HG03354 (cell line): Measurements from ENCODE around the gene GPSM1.
"Not testable (repeated sequence)": the region's sequence is repeated elsewhere in the genome, so short reads cannot be mapped to it uniquely, and the experiment has no call there.

Source experiments
- ATAC-seq: cut with Tn5 transposase; IDR thresholded peaks from one replicate; pipeline ENCODE4 v1.9.1; 2021; ENCODE audit warnings: mild to moderate bottlenecking; ENCODE audit not compliant: unreplicated experiment, poor library complexity, severe bottlenecking

Gene GPSM1

GRCh38 chr9:136314056-136314416 lies 13.3 kb upstream of the GPSM1 start:
- no peak for ATAC-seq

DNA sequence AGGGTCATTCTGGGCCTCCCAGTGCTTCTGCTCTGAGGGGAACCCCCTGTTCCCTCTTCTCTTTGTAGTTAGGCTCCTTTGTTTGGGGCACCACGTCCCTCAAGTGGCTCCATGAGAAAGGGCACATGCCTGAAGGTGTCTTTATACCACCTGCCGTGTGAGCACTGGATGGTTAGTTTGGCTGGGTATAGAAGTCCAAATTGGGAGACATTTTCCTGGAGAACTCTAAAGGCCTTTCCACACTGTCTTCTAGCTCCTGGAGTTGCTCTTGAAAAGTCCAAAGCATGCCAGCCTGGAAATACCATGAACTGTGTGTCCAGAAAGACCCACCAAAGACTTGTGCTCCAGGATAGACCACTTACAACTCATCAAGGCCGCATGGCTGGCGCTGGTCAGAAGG lies 12.4 kb upstream of the GPSM1 start:
- no peak for ATAC-seq

GRCh38 chr9:136316271-136316751 lies 11.0 kb upstream of the GPSM1 start:
- no peak for ATAC-seq

- ATAC-seq: no peak
Observed at GRCh38 chr9:136316896-136317676, 10.3 kb upstream of the GPSM1 start.

DNA sequence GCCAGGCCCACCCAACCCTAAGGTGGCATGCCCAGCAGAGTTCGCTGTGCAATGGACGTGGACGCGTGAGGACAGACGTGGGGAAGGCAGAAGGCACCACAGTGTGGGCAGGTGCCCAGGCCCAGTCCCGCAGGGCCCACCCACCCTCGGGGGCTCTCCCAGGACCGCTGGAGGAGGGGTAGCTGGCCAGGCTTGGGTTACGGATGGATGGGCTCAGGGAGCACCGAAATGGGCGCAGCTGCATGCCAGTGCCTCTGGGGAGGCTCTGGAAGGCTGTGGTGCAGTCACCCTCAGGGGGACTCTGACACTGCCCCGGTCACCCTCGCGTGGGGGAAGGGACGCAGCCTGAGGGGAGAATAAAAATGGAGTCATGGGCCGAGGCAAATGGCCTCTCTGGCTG lies 9.6 kb upstream of the GPSM1 start:
- no peak for ATAC-seq

DNA sequence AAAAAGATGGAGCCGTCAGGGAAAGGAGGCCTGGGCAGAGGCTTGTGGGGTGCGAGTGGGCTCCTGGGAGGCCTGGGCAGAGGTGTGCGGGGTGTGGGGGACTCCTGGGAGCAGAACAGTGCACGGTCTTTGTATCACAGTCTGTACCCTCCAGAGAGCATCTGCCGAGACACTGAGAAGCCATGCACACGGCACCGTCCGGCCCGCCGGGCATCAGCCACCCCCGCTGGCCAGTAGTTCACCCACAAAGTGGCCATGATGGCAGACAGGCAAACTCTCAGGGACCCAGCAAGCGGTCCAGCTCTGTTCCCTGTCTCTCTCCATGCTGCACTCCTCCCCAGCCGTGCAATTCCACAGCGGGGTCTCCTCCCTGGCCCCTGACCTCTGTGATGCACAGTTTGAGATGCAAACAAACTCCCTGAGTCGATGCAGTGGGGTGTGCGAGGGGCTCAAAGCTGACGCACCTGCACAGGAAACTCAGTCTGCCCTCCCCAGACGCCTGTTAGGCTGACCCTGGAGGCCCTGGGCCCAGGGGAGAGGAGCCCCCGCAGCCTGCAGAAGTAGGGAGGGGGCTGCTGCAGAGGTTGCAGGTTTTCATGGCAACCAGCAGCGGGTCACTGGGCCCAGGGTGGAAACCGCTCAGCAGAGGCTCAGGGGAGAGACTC lies 9.1 kb upstream of the GPSM1 start:
- ATAC-seq: no peak

- no peak for ATAC-seq
Observed at GRCh38 chr9:136318776-136319241, 8.5 kb upstream of the GPSM1 start.

DNA sequence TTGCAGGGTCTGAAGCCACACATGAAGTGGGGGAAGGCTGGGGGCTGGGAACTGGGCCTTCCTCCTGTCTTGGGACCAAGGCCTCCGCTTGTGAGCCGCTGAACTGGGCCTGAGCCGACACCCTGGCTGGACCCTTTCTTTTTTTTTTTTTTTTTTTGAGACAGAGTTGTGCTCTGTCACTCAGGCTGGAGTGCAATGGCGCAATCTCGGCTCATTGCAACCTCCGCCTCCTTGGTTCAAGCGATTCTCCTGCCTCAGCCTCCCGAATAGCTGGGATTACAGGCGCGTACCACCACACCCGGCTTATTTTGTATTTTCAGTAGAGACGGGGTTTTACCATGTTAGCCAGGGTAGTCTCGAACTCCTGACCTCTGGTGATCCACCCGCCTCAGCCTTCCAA lies 8.1 kb upstream of the GPSM1 start:
- ATAC-seq: not testable (repeated sequence)

DNA sequence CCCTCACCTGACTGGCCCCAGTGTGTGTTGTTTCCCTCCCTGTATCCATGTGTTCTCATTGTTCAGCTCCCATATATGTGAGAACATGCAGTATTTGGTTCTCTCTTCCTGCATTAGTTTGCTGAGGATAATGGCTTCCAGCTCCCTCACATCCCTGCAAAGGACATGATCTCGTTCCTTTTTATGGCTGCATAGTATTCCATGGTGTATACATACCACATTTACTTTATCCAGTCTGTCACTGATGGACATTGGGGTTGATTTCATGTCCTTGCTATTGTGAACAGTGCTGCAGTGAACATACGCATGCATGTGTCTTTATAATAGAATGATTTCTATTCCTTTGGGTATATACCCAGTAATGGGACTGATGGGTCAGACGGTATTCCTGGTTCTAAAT lies 7.4 kb upstream of the GPSM1 start:
- ATAC-seq: not testable (repeated sequence)

DNA sequence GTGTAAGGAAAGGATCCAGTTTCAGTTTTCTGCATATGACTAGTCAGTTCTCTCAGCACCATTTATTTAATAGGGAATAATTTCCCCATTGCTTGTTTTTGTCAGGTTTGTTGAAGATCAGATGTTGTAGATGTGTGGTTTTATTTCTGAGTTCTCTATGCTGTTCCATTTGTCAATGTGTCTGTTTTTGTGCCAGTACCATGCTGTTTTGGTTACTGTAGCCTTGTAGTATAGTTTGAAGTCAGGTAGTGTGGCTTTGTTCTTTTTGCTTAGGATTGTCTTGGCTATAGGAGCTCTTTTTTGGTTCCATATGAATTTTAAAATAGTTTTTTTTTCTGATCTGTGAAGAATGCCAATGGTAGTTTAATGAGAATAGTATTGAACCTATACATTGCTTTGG lies 6.4 kb upstream of the GPSM1 start:
- ATAC-seq: not testable (repeated sequence)

GRCh38 chr9:136321561-136321960 lies 5.8 kb upstream of the GPSM1 start:
- no peak for ATAC-seq

DNA sequence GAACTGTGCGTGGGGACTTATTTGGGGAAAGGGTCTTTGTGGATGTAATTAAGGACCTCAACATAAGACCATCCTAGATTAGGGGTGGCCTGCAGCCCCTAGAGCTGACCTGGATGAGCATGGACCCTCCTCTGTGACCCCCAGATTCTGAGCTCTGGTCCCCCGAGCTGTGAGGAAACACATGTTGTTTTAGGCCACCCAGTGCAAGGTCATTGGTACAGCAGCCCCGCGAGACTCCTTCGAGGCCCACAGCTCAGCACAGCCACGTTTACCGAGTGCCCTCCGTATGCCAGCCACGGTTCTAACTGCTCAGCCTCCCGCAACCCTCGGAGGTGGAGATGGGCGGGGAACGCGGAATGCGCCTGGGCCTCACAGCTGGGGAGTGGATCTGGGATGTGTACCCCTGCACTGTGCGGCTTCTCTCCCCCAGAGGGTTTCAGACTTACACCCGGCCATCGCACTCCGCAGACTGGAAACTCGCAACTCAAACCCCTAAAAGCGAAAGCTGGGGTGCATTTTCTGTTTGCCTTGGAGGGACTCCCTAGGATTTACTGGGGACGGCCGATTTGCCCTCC lies 4.5 kb upstream of the GPSM1 start:
- no peak for ATAC-seq

GRCh38 chr9:136323371-136323789 lies 4.0 kb upstream of the GPSM1 start:
- no peak for ATAC-seq

GRCh38 chr9:136324501-136325300 lies 2.6 kb upstream of the GPSM1 start:
- ATAC-seq: no peak

DNA sequence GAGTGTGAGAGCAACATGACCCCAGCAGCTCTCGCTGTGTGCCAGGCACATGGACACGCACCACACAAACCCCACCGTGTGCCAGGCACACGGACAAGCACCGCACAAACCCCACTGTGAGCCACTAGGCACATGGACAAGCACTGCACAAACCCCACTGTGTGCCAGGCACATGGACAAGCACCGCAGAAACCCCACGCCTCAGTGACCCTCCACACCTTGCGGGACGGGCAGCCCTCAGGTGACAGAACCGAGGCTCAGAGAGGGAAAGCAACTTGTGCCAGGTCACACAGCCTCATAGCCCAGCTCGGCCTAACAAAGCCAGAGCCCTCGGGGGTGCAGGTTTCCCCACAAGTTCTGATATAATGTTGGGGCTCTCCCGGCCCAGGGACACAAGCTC lies 2.0 kb upstream of the GPSM1 start:
- ATAC-seq: no peak

GRCh38 chr9:136326061-136326760 lies 1.1 kb upstream of the GPSM1 start:
- ATAC-seq: no peak

- no peak for ATAC-seq
Observed at GRCh38 chr9:136326761-136327303, 507 bp upstream of the GPSM1 start.

DNA sequence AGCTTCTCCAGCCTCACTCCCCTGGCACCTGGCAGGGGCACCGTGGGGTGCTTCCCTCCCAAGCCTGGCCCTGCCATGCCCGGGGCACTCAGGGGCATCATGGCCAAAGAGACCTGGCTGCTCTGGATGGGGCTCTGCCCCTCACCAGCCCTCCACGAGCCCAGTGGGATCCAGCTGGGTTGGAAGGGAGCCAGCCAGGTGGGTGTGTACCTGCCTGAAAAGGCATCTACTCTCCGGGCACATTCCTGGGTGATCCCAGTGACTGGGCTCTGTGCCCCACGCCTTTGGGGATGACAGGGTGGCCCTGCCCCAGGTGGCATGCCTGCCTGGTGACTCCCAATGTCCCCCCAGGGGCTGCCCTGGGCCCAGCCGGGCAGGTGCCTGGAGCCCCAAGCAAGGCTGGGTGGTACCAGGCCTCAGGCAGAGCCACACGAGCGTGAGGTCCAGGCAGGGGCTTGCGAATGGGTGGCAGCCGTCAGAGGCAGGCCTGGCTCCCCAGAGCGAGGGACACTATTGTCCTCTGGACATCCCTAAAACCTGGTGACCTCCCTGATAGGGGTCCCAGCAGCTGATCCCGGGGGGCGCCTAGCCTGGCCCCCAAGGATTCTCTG lies 777 bp downstream of the GPSM1 start:
- ATAC-seq: no peak

DNA sequence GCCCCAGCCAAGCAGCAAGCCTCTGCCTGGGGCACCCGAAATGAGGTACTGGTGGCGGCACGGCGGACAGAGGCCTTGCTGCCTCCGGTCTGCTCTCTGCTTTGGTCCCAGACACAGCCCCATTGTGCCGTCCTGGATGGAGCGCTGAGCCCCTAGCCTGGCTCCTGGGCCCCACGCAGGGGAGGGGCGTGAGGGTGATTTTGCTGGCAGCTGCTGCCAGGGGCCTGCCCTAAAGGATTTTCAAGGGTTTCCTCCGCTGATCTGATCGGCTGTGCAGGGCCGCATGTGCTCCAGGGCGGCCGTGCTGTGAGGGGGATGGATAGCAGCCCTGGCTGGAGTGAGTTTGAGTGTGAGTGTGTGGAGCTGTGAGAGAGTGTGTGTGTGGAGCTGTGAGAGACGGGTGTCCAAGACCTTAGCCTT lies 1.3 kb downstream of the GPSM1 start:
- ATAC-seq: no peak
